Activated CD4-positive, alpha-beta T cell treated with anti-CD3 and anti-CD28 coated beads for 36 hours (primary cell): ENCODE results near the gene CCNY. TPM values are rescaled to one million over a fixed set of nuclear protein-coding genes. Genes with fewer than 3 reads are reported as not detected.
"Not testable (repeated sequence)": the region's sequence is repeated elsewhere in the genome, so short reads cannot be mapped to it uniquely, and the experiment has no call there.

ENCODE experiments used
- ATAC-seq: fragments of 200-7000 bp; cut with Tn5 transposase; one replicate; pipeline ENCODE4 v1.10.0; 2021; ENCODE audit warnings: mild to moderate bottlenecking, moderate library complexity
- CTCF ChIA-PET: fragments of 350-600 bp; sonication (Branson Sonifier 250); formaldehyde crosslinking; loops from one replicate; lab custom pipeline; 2021; ENCODE audit warnings: antibody characterized with exemption; lab: Charles Lee
- POLR2A ChIA-PET: fragments of 350-600 bp; sonication (Branson Sonifier 250); formaldehyde crosslinking; loops from one replicate; lab custom pipeline; 2021; ENCODE audit warnings: antibody characterized with exemption, inconsistent platforms; lab: Charles Lee
- DNase-seq: peaks from one replicate; pipeline ENCODE4 v3.0.0-alpha.2; 2020
- H3K27ac Mint-ChIP-seq: one replicate; pipeline ENCODE4 v1.8.0; 2021; ENCODE audit warnings: mixed read lengths
- H3K27me3 Mint-ChIP-seq: one replicate; pipeline ENCODE4 v1.8.0; 2021; ENCODE audit warnings: mixed read lengths
- H3K36me3 Mint-ChIP-seq: one replicate; pipeline ENCODE4 v1.8.0; 2021; ENCODE audit warnings: low read depth, mixed read lengths
- H3K4me1 Mint-ChIP-seq: one replicate; pipeline ENCODE4 v1.8.0; 2021; ENCODE audit warnings: mixed read lengths
- H3K4me3 Mint-ChIP-seq: one replicate; pipeline ENCODE4 v1.8.0; 2021; ENCODE audit warnings: mild to moderate bottlenecking, moderate library complexity, mixed read lengths
- H3K9me3 Mint-ChIP-seq: one replicate; pipeline ENCODE4 v1.8.0; 2021; ENCODE audit warnings: low read depth, mixed read lengths
- intact Hi-C, 2 experiments: fragments of 100-400 bp; cut with DNase I in 1 of 2; cut with micrococcal nuclease in 1 of 2; formaldehyde crosslinking; loops; one replicate each; pipeline versions ENCODE4 v1.14.2 to v1.15.1; 2022 to 2024; cut with DNase I, micrococcal nuclease
- total RNA-seq, 2 experiments: library from RNA; stranded (reverse); gene quantifications; one replicate each; pipeline ENCODE4 v1.2.3, GENCODE V29; 2021

Gene CCNY
- total RNA-seq, 2 experiments from 2014 or later, result 49.4 to 54.0 TPM

GRCh38 chr10:35354257-35354656 is 17.9 kb downstream of the CCNY start:
- H3K4me1 Mint-ChIP-seq, result peaks cover 91% of the 10 kb centered on the region
- ATAC-seq, H3K27ac Mint-ChIP-seq, H3K4me3 Mint-ChIP-seq, DNase-seq, H3K36me3 Mint-ChIP-seq, intact Hi-C loops, H3K27me3 Mint-ChIP-seq, H3K9me3 Mint-ChIP-seq: not testable (repeated sequence)
- ChIA-PET CTCF (interaction anchor here (0.8 to 1.6 kb wide), 4 partner anchors 10 to 28 kb away, joined by 3 to 7 read pairs (median 4); no protein-coding TSS in a partner anchor), POLR2A (interaction anchor here (0.6 kb wide), 1 partner anchor 161 kb away, joined by 5 read pairs; no protein-coding TSS in a partner anchor)

- CTCF ChIA-PET, result interaction anchor here (0.6 to 2.0 kb wide), 9 partner anchors 10 to 615 kb away, joined by 3 to 9 read pairs (median 4); no protein-coding TSS in a partner anchor
- POLR2A ChIA-PET, result interaction anchor here (0.6 to 1.3 kb wide), 5 partner anchors 10 to 206 kb away, joined by 3 to 9 read pairs (median 3); no protein-coding TSS in a partner anchor
- H3K9me3 Mint-ChIP-seq, result no peaks in the 10 kb centered on the region
- peaks cover 78% of the 10 kb centered on the region for H3K4me1 Mint-ChIP-seq
- H3K27me3 Mint-ChIP-seq, result no peaks in the 10 kb centered on the region
- H3K27ac Mint-ChIP-seq, result peak overlapping the region; percentile 94
- H3K4me3 Mint-ChIP-seq, result peak overlapping the region; percentile 71
- peaks cover 7% of the 10 kb centered on the region for H3K36me3 Mint-ChIP-seq
- ATAC-seq (peak; percentile 76), DNase-seq (peak; percentile 67)
- intact Hi-C loops, result loop anchor here (1.0 to 2.0 kb wide), 8 partner anchors 15 to 230 kb away; partner anchors contain the start of gene CREM (in 1 of the 2)
Measured at GRCh38 chr10:35355971-35356724, 19.8 kb downstream of the CCNY start.

- Mint-ChIP-seq H3K9me3 (no peaks in the 10 kb centered on the region), H3K36me3 (peaks cover 7% of the 10 kb centered on the region), H3K27ac (peak overlapping the region; percentile 94), H3K27me3 (no peaks in the 10 kb centered on the region), H3K4me3 (peak overlapping the region; percentile 71), H3K4me1 (peaks cover 78% of the 10 kb centered on the region)
- peak; percentile 65 for DNase-seq
- peak; percentile 80 for ATAC-seq
- CTCF ChIA-PET, result interaction anchor here (0.5 to 2.0 kb wide), 7 partner anchors 16 to 616 kb away, joined by 3 to 5 read pairs (median 4); no protein-coding TSS in a partner anchor
- intact Hi-C loops, result loop anchor here (1.0 to 2.0 kb wide), 8 partner anchors 15 to 230 kb away; partner anchors contain the start of gene CREM (in 1 of the 2)
- POLR2A ChIA-PET, result interaction anchor here (0.6 to 1.3 kb wide), 3 partner anchors 17 to 207 kb away, joined by 3 to 9 read pairs (median 5); no protein-coding TSS in a partner anchor
Measured at GRCh38 chr10:35356725-35357092, 20.4 kb downstream of the CCNY start.

GRCh38 chr10:35359056-35359455 is 22.7 kb downstream of the CCNY start:
- DNase-seq, result no peak
- intact Hi-C loops, result no loop called here
- H3K27ac Mint-ChIP-seq, result no peak overlapping the region
- ChIA-PET CTCF (interaction anchor here (0.6 kb wide), 1 partner anchor 329 kb away, joined by 3 read pairs; no protein-coding TSS in a partner anchor), POLR2A (no interaction called here)
- H3K9me3 Mint-ChIP-seq, result no peaks in the 10 kb centered on the region
- no peaks in the 10 kb centered on the region for H3K27me3 Mint-ChIP-seq
- no peak overlapping the region for H3K4me3 Mint-ChIP-seq
- peaks cover 71% of the 10 kb centered on the region for H3K4me1 Mint-ChIP-seq
- no peak for ATAC-seq
- H3K36me3 Mint-ChIP-seq, result peaks cover 7% of the 10 kb centered on the region

- Mint-ChIP-seq H3K9me3 (no peaks in the 10 kb centered on the region), H3K4me3 (no peak overlapping the region), H3K27ac (no peak overlapping the region), H3K4me1 (peaks cover 64% of the 10 kb centered on the region), H3K36me3 (peaks cover 7% of the 10 kb centered on the region), H3K27me3 (no peaks in the 10 kb centered on the region)
- ChIA-PET CTCF (no interaction called here), POLR2A (interaction anchor here (0.6 kb wide), 1 partner anchor 65 kb away, joined by 6 read pairs; no protein-coding TSS in a partner anchor)
- ATAC-seq (no peak), DNase-seq (no peak)
- intact Hi-C loops, result no loop called here
Measured at GRCh38 chr10:35359873-35360272, 23.6 kb downstream of the CCNY start.

- ATAC-seq (no peak), DNase-seq (no peak)
- H3K27me3 Mint-ChIP-seq, result no peaks in the 10 kb centered on the region
- ChIA-PET POLR2A (no interaction called here), CTCF (no interaction called here)
- H3K36me3 Mint-ChIP-seq, result peaks cover 3% of the 10 kb centered on the region
- no peak overlapping the region for H3K27ac Mint-ChIP-seq
- intact Hi-C loops, result no loop called here
- H3K4me3 Mint-ChIP-seq, result no peak overlapping the region
- H3K9me3 Mint-ChIP-seq, result no peaks in the 10 kb centered on the region
- peaks cover 52% of the 10 kb centered on the region for H3K4me1 Mint-ChIP-seq
Measured at GRCh38 chr10:35362701-35363350, 26.5 kb downstream of the CCNY start.

- Mint-ChIP-seq H3K9me3 (no peaks in the 10 kb centered on the region), H3K27ac (no peak overlapping the region), H3K27me3 (no peaks in the 10 kb centered on the region), H3K4me1 (peaks cover 52% of the 10 kb centered on the region), H3K4me3 (no peak overlapping the region), H3K36me3 (peaks cover 3% of the 10 kb centered on the region)
- ChIA-PET POLR2A (no interaction called here), CTCF (no interaction called here)
- intact Hi-C loops, result no loop called here
- ATAC-seq (no peak), DNase-seq (no peak)
Measured at GRCh38 chr10:35363587-35363986, 27.3 kb downstream of the CCNY start.

- Mint-ChIP-seq H3K4me1 (peaks cover 52% of the 10 kb centered on the region), H3K27ac (no peak overlapping the region), H3K4me3 (no peak overlapping the region), H3K36me3 (no peaks in the 10 kb centered on the region), H3K9me3 (no peaks in the 10 kb centered on the region), H3K27me3 (no peaks in the 10 kb centered on the region)
- ATAC-seq (no peak), DNase-seq (no peak)
- intact Hi-C loops, result no loop called here
- CTCF ChIA-PET, result interaction anchor here (0.6 to 1.7 kb wide), 4 partner anchors 10 to 231 kb away, joined by 3 to 4 read pairs (median 4); no protein-coding TSS in a partner anchor
- POLR2A ChIA-PET, result no interaction called here
Measured at GRCh38 chr10:35364808-35365207, 28.5 kb downstream of the CCNY start.

- intact Hi-C loops, result no loop called here
- H3K4me1 Mint-ChIP-seq, result peaks cover 54% of the 10 kb centered on the region
- ATAC-seq (no peak), DNase-seq (no peak)
- no peaks in the 10 kb centered on the region for H3K27me3 Mint-ChIP-seq
- H3K4me3 Mint-ChIP-seq, result no peak overlapping the region
- no peaks in the 10 kb centered on the region for H3K9me3 Mint-ChIP-seq
- ChIA-PET CTCF (interaction anchor here (1.7 kb wide), 1 partner anchor 8 kb away, joined by 4 read pairs; no protein-coding TSS in a partner anchor), POLR2A (no interaction called here)
- no peaks in the 10 kb centered on the region for H3K36me3 Mint-ChIP-seq
- no peak overlapping the region for H3K27ac Mint-ChIP-seq
Measured at GRCh38 chr10:35365994-35366393, 29.7 kb downstream of the CCNY start.

GRCh38 chr10:35367107-35367859 is 31.0 kb downstream of the CCNY start:
- POLR2A ChIA-PET, result no interaction called here
- CTCF ChIA-PET, result no interaction called here
- intact Hi-C loops, result no loop called here

GRCh38 chr10:35367982-35368381 is 31.7 kb downstream of the CCNY start:
- Mint-ChIP-seq H3K27ac (peak overlapping the region; percentile 60), H3K27me3 (no peaks in the 10 kb centered on the region), H3K4me3 (no peak overlapping the region), H3K4me1 (peaks cover 63% of the 10 kb centered on the region), H3K36me3 (no peaks in the 10 kb centered on the region), H3K9me3 (no peaks in the 10 kb centered on the region)
- POLR2A ChIA-PET, result no interaction called here
- CTCF ChIA-PET, result no interaction called here
- intact Hi-C loops, result no loop called here
- DNase-seq (no peak), ATAC-seq (no peak)

More at GRCh38 chr10:35367107-35367859, 31.0 kb downstream of the CCNY start:
- H3K4me3 Mint-ChIP-seq, result no peak overlapping the region
- H3K27ac Mint-ChIP-seq, result no peak overlapping the region
- no peak for DNase-seq
- peaks cover 58% of the 10 kb centered on the region for H3K4me1 Mint-ChIP-seq
- no peaks in the 10 kb centered on the region for H3K9me3 Mint-ChIP-seq
- no peaks in the 10 kb centered on the region for H3K27me3 Mint-ChIP-seq
- no peak for ATAC-seq
- no peaks in the 10 kb centered on the region for H3K36me3 Mint-ChIP-seq
